Measurements from ENCODE around the gene UBE2O.
A peak's percentile ranks its signal among the peaks of the same experiment; 100 is the strongest.

Gene UBE2O

DNA sequence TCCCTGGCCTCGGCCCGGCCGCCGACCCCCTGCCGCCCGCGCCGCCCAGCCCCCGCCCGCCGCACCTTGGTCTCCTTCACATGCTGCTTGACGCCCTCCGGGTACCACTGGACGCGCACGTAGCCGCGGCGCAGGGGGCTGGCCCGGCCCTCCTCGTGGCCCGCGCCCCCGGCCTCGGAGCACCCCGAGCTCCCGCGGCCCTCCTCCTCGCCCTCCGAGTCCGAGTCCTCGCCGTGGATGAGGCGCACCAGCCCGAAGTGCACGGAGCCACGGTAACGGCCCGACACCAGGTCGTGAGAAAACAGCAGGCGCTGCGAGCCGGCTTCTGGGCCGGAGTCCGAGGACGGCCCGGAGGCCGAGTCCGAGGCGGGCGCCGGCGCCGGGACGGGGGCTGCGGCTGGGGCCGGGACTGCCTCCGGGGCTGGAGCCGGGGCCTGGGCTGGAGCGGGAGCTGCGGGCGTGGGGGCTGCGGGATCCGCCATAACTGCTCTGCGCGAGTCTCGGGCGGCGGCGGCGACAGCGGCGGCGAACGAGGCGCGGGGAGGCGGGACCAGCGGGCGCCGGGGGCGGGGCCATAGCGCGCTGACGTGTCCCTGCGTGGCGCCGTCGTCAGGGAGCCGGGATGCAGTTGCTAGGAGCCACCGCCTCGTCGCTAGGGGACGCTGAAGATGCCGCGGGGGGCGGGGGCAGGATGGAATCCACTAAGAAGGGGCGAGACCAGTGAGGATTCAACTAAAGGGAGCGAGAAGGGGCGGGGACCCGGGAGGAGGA is at the start of gene UBE2O:
Gene UBE2O, minus strand, starts transcription at position 493 of the 771 bp plus-strand sequence. Its CDS starts 11 bp downstream, at position 482.
- peak; percentile 96 for DNase-seq (ENCODE audit: low spot score)

DNA sequence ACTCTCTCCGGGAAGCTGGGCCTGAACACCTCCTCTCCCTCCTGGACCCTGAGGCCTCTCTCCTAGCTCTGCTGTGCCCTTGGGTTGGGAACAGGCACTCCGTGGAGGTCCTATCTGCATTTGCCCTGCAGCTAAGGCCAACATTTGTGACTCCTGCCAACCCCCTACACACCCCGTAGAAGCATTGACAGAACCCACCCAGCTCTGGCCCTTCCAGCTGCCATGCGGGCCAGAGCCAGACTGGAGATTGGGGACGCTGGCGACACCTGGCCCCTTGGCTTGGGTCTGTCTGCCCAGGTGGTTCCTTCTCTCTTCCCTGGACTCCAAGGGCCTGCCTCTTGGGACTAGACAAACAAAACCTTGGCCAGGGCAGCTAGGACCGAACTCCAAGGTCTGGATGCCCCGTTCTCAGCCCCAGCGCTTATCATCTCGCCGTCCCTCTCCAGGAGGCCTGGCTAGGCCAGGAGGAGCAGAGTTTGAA is 48.9 kb upstream of the UBE2O start:
- DNase-seq (ENCODE audit: low spot score), result no peak

DNA sequence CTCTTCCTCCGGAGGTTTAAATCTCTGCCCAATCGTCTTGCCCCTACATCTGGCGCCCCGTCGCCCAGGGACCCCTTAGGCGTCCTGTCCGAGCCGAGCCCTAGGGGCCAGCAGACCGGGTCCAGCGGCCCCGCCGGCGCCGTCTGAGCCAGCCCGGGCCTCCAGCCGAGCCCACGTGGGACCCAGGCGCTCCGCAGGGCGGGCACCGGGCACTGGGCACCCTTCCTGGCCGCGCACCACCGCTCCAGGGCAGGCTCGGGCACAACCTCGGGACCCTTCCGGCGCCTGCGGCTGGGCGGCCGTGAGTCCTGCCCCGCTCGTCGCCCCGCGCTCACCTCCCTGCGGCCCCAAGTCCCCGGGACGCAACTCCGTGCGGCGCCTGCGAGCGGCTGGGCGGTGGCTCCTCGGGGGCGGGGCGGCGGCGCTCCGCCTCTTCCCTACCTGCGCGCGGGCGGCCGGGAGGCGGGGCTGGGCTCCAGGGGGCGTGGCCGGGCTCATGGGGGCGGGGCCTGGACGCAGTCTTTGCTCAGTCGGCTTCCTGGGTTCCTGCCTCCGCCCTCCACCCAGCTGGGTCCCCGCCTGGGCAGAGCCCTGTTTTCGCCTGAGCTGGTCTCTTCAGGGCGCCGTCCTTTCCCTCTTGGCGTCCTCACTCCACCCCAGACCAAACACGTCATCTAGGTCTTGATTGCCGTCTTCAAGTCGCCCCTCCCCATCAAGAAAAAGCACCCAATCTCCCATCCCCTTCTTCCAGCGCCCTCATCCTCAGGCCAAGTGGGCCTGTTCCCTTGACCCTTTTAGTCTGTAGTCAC is 48.3 kb upstream of the UBE2O start, which contains the start of gene RHBDF2:
Gene RHBDF2, minus strand, starts transcription at position 406 of the 809 bp plus-strand sequence. CDS start 19,899 bp downstream, outside the sequence.
- DNase-seq (ENCODE audit: low spot score), result peak; percentile 91

DNA sequence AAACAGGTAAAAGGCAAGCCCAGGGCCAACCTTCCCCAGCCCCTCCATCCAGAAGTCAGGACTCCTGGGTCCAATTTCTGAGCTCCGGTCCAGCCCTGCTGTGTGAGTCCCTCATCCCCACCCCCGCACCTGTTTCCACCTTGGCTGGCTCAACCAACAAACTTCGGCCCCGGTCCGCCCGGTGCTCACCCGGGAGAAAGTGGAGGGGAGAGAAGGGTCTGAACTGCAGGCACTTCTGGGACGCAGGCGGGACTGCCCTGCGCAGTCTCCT is 47.7 kb upstream of the UBE2O start:
- no peak for DNase-seq (ENCODE audit: low spot score)

DNA sequence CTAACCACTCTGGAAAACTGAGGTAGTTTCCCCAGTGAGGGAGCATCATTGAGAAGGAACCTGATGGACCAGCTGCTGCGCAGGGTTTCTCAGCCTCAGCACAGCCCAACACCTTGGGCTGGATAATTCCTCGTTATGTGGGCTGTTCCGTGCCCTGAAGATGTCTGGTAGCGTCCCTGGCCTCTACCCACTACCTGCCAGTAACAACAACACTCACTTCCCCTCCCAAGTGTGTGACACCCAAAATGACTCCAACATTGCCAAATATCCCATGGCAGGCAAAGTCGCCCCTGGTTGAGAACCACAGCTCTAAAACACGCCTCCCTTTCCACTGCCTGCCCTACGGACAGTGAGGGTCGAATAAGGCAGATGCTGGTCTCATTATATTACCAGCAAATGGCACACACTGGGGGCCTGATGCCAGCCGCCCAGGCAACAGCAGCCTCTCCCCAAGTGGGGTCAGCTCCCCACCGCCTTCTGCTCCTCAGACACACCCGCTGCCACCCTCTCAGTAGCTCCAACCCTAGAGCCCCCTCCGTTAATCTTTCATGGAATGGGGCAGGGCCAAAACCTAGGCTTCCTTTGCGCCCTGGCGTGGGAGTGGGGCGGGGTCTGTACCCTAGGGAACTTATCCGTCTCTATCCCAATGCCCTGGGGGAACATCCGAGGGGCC is 47.3 kb upstream of the UBE2O start:
- DNase-seq (ENCODE audit: low spot score), result no peak

GRCh38 chr17:76499267-76499667 is 46.3 kb upstream of the UBE2O start:
- DNase-seq (ENCODE audit: low spot score), result no peak

- no peak for DNase-seq (ENCODE audit: low spot score)
Measured at GRCh38 chr17:76498876-76499251, 45.9 kb upstream of the UBE2O start.

- peak; percentile 78 for DNase-seq (ENCODE audit: low spot score)
Measured at GRCh38 chr17:76497979-76498875, 45.3 kb upstream of the UBE2O start.

GRCh38 chr17:76497699-76497978 is 44.7 kb upstream of the UBE2O start:
- no peak for DNase-seq (ENCODE audit: low spot score)

DNA sequence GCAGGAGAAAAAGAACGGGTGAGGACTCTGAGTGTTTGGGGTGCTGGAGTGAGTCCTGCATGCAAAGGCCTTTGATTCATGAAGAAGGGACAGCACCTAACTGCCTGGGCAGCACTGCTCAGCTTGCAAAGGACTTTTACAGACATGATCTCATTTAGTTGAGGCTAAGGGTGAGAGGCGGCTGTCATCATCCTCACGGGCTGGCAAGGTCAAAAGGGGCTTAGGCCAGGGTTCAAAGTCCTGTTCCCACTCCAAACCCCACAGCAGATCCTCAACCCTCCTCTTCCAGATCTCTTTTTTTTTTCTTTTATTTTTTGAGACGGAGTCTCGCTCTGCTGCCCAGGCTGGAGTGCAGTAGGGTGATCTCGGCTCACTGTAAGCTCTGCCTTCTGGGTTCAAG is 43.5 kb upstream of the UBE2O start:
- no peak for DNase-seq (ENCODE audit: low spot score)

GRCh38 chr17:76495663-76496400 is 42.9 kb upstream of the UBE2O start:
- DNase-seq (ENCODE audit: low spot score), result no peak

DNA sequence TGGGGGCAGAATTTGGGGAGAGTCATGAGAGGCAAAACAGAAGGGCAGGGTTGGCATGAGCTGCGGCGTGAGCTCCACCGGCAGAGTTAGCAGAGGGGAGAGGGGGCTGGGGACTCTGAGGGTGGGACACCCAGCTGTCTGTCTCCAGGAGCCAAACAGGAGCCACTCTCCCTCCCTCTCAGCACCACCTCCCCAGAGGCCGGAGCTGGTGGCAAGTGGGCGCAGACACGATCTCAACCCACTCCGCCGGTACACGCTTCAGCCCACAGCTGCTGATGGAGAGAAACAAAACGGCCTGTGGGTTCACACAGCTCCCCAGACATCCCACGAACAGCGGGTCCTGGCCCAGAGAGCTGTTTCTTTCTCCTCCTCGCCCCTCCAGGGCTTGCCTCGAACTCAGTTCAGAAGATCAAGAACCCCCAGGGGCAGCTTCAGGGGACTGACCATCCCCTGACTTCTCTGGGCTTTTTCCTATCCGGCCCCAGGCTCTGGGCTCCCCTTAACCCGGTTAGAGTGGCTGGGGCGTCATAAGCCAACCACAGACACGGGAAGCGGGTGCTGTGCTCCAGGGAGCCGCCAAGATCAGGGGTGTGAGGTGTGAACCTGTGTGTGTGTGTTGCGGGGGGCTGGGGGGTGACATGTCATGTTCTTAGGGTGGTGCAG is 40.7 kb upstream of the UBE2O start:
- DNase-seq (ENCODE audit: low spot score), result no peak

DNA sequence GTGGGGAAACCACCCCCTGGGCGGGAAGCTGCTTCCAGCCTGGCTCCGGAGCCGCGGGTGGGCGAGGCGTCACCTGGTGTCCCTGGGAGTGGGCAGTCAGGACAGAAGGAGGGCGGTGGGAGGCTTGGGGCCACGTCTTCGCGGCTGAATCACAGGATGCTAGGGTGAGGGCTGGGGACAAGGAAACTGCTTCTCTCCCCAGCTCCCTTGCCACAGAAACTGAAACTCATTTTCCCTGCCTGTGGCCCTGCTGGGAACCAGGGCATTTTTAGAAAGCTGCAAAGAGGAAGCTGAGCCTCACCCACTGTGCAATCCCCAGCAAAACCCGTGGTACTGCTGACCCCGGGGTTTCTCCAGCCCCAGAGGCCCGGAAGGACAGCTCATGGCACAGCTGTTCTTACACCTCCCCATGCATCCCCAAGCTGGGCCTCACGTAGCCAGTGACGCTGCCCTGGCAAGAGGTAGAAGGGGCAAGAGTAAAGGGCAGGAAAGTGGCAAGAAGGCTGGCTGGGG is 40.1 kb upstream of the UBE2O start:
- DNase-seq (ENCODE audit: low spot score), result peak; percentile 70

- DNase-seq (ENCODE audit: low spot score), result no peak
Measured at GRCh38 chr17:76492123-76492988, 39.4 kb upstream of the UBE2O start.

DNA sequence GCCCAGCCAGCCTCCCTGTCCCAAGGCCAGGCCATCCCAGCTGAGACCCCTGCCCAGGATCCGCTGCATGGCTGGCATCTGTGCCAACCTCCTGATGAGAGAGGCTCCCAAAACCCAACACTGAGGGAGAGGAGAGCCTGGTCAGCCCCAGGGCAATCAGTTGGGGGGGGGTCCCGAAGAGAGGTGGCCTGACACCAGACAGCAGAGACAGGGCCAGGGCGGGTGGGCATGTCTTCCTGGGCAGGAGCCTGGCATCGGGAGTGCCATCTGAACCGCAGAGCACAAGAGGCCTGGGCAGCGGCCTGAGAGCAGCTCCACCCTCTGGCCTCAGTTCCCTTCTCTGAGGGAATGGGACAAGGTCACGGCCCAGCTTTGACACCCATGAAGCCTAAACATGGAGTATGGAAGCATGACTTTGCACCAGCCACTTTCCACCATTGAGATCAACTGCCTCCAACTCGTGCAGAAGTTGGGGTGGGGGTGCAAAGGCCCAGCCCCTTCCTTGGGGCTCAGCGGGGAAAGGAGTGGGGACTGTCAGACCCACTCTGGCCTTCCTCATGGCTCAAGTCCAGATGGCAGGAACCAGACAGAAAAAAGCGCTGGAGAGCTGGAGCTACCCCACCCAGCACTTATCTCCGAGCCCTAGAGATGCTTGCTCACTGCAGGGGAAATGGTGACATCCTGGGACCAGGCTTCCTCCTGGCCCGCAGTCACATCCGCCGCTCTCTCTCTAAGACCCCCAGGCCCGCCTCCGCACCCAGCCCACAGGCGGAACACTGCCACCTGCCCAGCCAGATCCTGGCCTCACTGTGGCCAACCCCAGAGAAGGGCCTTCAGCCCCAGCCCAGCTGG is 38.5 kb upstream of the UBE2O start:
- no peak for DNase-seq (ENCODE audit: low spot score)

- DNase-seq (ENCODE audit: low spot score), result no peak
Measured at GRCh38 chr17:76490112-76490710, 37.3 kb upstream of the UBE2O start.

GRCh38 chr17:76487451-76488192 is 34.7 kb upstream of the UBE2O start:
- DNase-seq (ENCODE audit: low spot score), result no peak
